ENCODE measurements around the gene RAB34.
"Not testable (repeated sequence)": the region's sequence is repeated elsewhere in the genome, so short reads cannot be mapped to it uniquely, and the experiment has no call there.

DNA sequence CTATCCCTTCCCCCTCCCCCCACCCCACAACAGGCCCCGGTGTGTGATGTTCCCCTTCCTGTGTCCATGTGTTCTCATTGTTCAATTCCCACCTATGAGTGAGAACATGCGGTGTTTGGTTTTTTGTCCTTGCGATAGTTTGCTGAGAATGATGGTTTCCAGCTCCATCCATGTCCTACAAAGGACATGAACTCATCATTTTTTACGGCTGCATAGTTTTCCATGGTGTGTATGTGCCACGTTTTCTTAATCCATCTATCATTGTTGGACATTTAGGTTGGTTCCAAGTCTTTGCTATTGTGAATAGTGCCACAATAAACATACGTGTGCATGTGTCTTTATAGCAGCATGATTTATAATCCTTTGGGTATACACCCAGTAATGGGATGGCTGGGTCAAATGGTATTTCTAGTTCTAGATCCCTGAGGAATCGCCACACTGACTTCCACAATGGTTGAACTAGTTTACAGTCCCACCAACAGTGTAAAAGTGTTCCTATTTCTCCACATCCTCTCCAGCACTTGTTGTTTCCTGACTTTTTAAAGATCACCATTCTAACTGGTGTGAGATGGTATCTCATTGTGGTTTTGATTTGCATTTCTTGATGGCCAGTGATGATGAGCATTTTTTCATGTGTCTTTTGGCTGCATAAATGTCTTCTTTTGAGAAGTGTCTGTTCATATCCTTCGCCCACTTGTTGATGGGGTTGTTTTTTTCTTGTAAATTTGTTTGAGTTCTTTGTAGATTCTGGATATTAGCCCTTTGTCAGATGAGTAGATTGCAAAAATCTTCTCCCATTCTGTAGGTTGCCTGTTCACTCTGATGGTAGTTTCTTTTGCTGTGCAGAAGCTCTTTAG lies 18.5 kb upstream of the RAB34 start:
- TF ChIP-seq, protein P1, sequence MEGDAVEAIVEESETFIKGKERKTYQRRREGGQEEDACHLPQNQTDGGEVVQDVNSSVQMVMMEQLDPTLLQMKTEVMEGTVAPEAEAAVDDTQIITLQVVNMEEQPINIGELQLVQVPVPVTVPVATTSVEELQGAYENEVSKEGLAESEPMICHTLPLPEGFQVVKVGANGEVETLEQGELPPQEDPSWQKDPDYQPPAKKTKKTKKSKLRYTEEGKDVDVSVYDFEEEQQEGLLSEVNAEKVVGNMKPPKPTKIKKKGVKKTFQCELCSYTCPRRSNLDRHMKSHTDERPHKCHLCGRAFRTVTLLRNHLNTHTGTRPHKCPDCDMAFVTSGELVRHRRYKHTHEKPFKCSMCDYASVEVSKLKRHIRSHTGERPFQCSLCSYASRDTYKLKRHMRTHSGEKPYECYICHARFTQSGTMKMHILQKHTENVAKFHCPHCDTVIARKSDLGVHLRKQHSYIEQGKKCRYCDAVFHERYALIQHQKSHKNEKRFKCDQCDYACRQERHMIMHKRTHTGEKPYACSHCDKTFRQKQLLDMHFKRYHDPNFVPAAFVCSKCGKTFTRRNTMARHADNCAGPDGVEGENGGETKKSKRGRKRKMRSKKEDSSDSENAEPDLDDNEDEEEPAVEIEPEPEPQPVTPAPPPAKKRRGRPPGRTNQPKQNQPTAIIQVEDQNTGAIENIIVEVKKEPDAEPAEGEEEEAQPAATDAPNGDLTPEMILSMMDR (IDR thresholded peaks at IDR 0.05 in 8 of 11, conservative IDR thresholded peaks at IDR 0.05 in 3 of 11), result not testable (repeated sequence)
- not testable (repeated sequence) for TF ChIP-seq POLR2A, POLR2AphosphoS5 (IDR thresholded peaks at IDR 0.05)
